OCI-LY1 (cell line): ENCODE results near the gene RAET1G.
"Not testable (repeated sequence)": the region's sequence is repeated elsewhere in the genome, so short reads cannot be mapped to it uniquely, and the experiment has no call there.

Source experiments
- EZH2 ChIP-seq: fragments of 200-600 bp; sonication (generic), shearing (Covaris generic); IDR thresholded peaks from 2 replicates; pipeline ENCODE4 v1.8.0; 2017; ENCODE audit warnings: borderline replicate concordance, mixed run types, mild to moderate bottlenecking, antibody characterized with exemption, low read length, moderate library complexity, mixed read lengths
- TF ChIP-seq, protein P1 (sequence below): fragments of 200-600 bp; sonication (generic), shearing (Covaris generic); IDR thresholded peaks from 2 replicates; pipeline ENCODE4 v1.5.1; 2017; ENCODE audit warnings: mild to moderate bottlenecking, antibody characterized with exemption, low read length, moderate library complexity, mixed read lengths

DNA sequence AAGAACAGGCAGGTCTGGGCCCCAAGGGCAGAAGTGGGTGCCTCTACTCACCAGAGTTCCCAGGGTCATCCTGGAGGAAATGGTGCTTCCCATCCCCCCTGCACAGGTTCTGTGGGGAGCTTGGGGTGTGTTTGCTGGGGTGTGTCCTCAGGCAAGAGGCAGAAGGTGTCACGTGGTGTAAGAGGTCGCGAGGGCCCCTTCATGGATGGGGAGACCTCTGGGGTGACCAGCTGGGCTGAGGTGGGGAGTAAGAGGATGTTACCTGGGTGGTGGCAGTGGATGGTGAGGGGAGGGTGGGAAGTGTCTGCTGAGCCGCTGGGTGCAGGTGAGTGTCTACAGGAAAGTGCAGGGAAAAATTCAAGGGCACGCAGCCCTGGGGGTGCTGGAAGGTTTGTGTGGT lies 830 bp downstream of the RAET1G start:
- TF ChIP-seq, protein P1, sequence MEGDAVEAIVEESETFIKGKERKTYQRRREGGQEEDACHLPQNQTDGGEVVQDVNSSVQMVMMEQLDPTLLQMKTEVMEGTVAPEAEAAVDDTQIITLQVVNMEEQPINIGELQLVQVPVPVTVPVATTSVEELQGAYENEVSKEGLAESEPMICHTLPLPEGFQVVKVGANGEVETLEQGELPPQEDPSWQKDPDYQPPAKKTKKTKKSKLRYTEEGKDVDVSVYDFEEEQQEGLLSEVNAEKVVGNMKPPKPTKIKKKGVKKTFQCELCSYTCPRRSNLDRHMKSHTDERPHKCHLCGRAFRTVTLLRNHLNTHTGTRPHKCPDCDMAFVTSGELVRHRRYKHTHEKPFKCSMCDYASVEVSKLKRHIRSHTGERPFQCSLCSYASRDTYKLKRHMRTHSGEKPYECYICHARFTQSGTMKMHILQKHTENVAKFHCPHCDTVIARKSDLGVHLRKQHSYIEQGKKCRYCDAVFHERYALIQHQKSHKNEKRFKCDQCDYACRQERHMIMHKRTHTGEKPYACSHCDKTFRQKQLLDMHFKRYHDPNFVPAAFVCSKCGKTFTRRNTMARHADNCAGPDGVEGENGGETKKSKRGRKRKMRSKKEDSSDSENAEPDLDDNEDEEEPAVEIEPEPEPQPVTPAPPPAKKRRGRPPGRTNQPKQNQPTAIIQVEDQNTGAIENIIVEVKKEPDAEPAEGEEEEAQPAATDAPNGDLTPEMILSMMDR, result not testable (repeated sequence)
- TF ChIP-seq EZH2, result not testable (repeated sequence)
